ENCODE results near the gene SLC25A21.

SLC25A21 gene

DNA sequence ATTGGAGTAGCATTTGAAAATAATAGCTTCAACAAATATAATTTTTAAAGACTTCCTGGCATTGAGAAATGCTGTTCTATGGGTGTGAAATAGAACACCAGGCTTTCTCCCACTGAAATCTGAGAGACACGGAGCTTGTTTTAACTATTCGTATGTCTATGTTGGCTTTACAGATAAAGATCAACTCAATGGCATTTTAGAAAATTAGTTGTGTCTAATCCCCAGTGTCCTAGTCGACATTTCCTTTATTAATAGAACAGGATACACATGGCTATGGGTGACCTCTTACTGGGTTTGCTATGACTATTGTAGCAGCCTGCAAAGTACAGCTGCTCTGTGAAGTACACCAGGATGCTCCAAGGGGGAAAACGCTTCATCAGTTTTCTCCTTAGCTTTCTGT is 159.3 kb downstream of the SLC25A21 start:
- DNase-seq (ENCODE audit: low read depth, low spot score): no peak
- H3K4me3 ChIP-seq (ENCODE audit: low read depth, low read length): no peak overlapping the region
- TF ChIP-seq, protein P1, sequence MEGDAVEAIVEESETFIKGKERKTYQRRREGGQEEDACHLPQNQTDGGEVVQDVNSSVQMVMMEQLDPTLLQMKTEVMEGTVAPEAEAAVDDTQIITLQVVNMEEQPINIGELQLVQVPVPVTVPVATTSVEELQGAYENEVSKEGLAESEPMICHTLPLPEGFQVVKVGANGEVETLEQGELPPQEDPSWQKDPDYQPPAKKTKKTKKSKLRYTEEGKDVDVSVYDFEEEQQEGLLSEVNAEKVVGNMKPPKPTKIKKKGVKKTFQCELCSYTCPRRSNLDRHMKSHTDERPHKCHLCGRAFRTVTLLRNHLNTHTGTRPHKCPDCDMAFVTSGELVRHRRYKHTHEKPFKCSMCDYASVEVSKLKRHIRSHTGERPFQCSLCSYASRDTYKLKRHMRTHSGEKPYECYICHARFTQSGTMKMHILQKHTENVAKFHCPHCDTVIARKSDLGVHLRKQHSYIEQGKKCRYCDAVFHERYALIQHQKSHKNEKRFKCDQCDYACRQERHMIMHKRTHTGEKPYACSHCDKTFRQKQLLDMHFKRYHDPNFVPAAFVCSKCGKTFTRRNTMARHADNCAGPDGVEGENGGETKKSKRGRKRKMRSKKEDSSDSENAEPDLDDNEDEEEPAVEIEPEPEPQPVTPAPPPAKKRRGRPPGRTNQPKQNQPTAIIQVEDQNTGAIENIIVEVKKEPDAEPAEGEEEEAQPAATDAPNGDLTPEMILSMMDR (IDR thresholded peaks at IDR 0.05; ENCODE audit: low read depth, low read length): no peak
- in situ Hi-C loops (cut with HindIII; ENCODE audit: low sequenced_read_pairs): no loop called here

DNA sequence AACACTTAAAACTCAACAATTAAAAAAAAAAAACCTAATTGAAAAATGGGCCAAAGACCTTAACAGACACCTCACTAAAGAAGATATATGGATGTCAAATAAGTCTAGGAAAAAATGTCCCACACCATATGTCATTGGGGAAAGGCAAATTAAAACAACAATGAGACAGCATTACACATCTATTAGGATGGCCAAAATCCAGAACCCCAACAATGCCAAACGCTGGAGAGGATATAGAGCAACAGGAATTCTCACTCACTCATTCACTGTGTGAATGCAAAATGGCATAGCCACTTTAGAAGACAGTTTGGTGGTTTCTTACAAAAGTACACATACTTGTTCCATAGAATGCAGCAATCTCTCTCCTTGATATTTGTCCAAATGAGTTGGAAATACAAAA is 173.7 kb downstream of the SLC25A21 start:
- DNase-seq (ENCODE audit: low read depth, low spot score): no peak
- no peak overlapping the region for H3K4me3 ChIP-seq (ENCODE audit: low read depth, low read length)
- in situ Hi-C loops (cut with HindIII; ENCODE audit: low sequenced_read_pairs): no loop called here
- TF ChIP-seq, protein P1 (IDR thresholded peaks at IDR 0.05; ENCODE audit: low read depth, low read length): no peak

DNA sequence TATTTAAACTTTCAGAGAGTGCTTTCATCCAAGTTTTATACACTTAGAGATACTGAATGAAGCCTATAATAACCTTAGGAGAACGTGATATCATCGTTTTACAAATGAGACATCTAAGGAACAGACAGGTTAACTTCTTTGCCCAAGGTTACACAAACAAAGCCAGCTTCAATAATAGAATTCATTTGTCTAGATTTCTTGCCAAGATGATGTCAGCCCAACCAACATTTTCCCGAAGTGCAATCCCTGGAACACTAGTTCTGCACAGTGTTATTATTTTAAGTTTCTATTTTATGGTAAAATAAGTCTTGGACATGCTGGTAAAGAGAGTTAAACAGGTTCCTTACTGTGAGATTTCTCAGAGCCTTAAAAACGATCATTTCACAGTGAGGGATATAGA is 174.6 kb downstream of the SLC25A21 start:
- TF ChIP-seq, protein P1 (IDR thresholded peaks at IDR 0.05; ENCODE audit: low read depth, low read length): no peak
- in situ Hi-C loops (cut with HindIII; ENCODE audit: low sequenced_read_pairs): no loop called here
- peak; percentile 46 for DNase-seq (ENCODE audit: low read depth, low spot score)

DNA sequence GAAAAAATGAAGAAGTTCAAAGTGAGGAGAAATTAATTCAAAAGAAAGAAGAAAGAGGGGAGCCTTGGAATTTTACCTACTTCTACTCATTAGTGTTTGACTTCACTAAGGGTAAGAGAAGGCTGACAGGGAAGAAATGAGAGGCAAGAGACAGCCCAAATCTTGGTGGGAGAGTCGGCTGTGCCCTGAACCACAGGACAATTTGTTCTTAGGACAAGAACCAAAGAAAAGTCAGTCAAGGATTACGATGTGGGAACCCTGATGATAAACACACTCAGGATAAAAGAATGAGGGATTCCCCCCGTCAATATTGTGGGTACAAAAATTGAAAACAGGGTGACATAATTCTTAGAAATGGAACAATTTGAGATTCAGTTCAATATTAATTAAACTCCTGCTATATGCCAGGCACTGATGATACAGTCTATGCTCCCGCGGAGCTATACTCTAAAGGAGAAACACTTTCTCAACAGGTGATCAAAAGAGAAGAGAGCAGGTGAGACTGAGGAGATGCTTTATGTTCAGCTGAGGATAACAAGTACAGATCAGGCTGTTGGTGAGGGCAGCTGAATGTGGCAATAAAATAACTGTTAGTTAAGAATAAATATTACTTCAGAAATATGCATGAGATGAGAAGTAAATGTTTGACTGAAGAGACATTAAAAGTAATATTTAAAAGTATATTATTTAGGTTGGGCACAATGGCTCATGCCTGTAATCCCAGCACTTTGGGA is 175.4 kb downstream of the SLC25A21 start:
- DNase-seq (ENCODE audit: low read depth, low spot score): no peak
- in situ Hi-C loops (cut with HindIII; ENCODE audit: low sequenced_read_pairs): no loop called here
- TF ChIP-seq, protein P1 (IDR thresholded peaks at IDR 0.05; ENCODE audit: low read depth, low read length): no peak
- no peak overlapping the region for H3K4me3 ChIP-seq (ENCODE audit: low read depth, low read length)

More for the DNA sequence above, 174.6 kb downstream of the SLC25A21 start:
- H3K4me3 ChIP-seq (ENCODE audit: low read depth, low read length): no peak overlapping the region

DNA sequence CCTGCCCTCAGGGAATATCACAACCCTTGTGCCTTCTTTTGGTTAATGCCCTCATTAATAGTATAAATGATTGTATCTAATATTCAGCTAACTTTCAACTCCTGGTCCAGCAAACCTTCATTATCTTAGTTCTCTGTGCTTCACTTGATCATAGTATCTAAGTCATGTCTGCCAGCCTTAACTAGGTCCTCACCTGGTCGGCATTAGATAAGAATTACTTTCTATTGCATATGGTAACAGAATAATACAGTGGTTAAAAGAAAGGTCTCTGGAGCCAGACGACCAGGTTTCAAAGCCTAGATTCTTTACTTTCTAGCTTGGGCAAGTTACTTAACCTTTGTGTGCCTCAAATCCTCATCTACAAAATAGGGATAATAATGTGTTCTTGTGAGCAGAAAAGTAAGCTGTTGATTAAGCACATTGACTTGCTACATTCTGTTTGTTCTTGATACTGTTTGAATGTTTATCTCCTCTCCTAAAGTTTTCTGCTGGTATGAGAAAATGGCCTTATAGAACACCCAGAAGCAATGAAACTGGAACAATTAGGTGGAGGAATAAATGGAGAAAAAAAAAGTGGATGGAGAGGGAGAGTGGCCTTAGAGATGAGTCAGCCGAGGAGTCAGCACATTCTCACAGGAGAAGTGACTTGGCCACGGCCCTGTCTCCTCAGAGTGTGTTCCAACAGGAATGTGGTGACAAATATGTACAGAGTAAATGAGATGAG is 176.1 kb downstream of the SLC25A21 start:
- no peak overlapping the region for H3K4me3 ChIP-seq (ENCODE audit: low read depth, low read length)
- TF ChIP-seq, protein P1 (IDR thresholded peaks at IDR 0.05; ENCODE audit: low read depth, low read length): no peak
- peak; percentile 68 for DNase-seq (ENCODE audit: low read depth, low spot score)
- in situ Hi-C loops (cut with HindIII; ENCODE audit: low sequenced_read_pairs): no loop called here

DNA sequence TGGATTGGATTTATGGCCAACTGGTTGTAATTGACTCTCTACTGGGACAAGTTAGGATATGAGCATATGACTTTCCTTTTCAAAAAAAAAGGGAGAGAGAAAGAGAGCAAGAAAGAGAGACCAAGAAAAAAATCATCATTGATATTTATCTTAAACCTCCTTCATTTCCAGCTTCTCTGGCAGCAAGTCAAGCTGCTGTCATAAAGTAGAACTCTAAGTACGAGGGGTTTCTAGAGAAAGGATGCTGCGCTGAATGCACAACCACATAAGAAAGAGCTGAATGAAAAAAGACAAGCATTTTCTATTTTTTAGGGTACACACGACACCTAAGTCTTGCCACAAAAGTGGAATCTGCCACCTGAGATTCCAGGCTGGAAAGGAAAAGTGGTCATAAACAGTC is 182.6 kb downstream of the SLC25A21 start:
- no peak overlapping the region for H3K4me3 ChIP-seq (ENCODE audit: low read depth, low read length)
- TF ChIP-seq, protein P1 (IDR thresholded peaks at IDR 0.05; ENCODE audit: low read depth, low read length): no peak
- in situ Hi-C loops (cut with HindIII; ENCODE audit: low sequenced_read_pairs): no loop called here
- no peak for DNase-seq (ENCODE audit: low read depth, low spot score)
